GM21723 (cell line): Measurements from ENCODE around the gene MACROD2.

ENCODE experiments used
- ATAC-seq: cut with Tn5 transposase; IDR thresholded peaks from one replicate; pipeline ENCODE4 v1.9.1; 2021; ENCODE audit warnings: mild to moderate bottlenecking, moderate library complexity; ENCODE audit not compliant: unreplicated experiment

MACROD2 gene

DNA sequence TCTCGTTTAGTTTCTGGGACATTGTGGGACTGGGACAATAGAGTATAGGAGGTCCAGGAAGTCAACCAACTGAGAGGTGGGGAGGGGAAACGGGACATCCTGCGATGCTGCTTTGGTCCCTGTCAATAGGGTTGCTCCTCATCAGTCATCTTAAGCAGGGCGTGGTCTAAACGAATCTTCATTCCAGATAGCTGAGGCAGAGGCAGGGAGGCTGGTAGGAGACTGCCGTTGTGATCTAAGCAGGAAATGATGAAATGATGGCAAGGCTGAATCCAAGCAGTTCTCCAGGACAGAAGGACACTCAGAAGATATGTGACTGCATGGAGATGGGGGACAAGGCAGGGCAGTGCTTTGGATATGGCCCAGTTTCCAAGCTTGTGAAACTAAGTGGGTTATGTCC lies 1624.5 kb downstream of the MACROD2 start:
- ATAC-seq = no peak

DNA sequence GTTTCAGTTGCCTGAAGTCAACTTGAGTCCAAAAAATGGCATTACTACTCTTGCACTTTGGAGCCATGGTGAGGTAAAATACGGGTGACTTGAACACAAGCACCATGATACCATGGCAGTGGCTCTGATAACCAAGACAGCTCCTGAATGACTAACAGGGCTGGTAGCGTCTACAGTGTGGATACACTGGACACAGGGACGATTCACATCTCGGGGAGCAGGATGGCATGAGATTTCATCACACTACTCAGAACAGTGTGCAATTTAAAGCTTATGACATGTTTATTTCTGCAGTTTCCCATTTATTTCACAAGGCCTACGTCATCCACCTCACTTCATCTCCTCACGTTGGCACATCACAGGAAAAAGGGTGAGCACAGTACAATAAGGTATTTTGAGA lies 1627.1 kb downstream of the MACROD2 start:
- ATAC-seq = no peak

DNA sequence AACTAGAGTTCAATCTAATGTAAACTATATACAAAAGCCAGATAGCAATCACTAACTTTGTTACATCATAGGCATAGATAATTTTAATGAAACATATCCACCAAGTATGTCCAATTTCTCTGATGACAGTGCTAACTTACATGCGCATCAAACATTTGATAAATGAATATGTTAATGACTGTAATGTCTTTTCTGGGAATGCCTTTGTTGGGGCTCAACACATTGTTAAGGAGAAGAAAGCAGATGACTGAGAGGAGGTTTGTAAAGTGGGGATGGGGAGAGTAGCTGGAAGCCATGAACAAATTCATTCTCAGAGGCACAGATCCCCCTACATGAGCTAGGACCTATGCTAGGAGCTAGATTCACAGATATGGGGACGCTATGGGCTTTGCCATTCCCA lies 1627.9 kb downstream of the MACROD2 start:
- no peak for ATAC-seq

DNA sequence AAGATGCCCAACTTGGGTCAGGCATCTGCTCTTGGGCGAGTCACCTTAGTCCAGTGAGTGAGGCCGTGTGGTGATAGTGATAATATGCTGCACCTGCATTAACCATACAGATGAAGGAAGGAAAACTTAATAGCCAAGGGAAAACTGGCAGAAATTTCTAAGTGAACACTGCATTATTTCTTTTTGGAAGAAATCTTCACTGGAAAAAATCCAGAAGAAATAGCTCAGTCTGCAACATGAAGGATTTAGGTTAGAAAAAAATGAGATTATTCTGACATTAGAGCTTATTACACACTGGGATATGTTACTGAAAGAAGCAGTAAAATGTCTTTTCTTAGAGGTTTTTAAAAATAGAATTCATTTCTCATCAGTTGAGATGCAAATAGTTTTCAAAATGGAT lies 1630.7 kb downstream of the MACROD2 start:
- no peak for ATAC-seq

DNA sequence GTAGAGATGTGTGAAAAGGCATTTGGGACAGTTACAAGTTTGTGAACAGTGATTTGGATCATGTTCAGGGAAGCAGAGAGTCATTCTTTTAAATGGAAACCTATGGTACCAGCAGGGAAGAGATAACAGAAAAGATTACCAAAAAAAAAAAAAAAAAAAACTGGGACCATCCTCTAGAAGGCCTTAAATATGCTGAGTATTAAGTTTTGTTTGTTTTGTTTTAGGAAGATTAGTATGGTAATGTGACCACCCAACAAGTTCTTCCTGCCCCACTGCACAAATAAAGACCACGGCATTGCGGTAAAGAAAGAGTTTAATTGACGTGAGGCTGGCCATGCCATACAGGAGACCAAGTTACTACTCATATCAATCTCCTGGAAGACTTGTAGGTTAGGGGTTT lies 1631.8 kb downstream of the MACROD2 start:
- no peak for ATAC-seq

DNA sequence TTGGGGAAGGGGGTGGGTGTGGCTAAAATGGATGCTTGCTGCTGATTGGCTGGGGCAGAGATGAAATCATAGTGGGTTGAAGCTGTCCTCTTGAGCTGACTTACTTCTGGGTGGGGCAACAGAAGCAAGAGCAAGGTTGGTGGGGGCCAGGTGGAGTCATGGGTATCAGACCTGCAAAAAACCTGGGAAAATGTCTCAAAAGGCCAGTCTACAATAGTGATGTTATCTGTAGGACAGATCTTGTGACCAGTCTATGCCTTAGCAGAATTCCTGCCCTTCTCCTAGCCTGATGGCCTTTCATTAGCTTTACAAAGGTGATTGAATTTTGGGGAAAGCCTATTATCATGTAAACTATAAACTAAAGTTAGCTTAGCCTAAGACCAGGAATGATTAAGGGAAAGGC lies 1632.2 kb downstream of the MACROD2 start:
- ATAC-seq = no peak

DNA sequence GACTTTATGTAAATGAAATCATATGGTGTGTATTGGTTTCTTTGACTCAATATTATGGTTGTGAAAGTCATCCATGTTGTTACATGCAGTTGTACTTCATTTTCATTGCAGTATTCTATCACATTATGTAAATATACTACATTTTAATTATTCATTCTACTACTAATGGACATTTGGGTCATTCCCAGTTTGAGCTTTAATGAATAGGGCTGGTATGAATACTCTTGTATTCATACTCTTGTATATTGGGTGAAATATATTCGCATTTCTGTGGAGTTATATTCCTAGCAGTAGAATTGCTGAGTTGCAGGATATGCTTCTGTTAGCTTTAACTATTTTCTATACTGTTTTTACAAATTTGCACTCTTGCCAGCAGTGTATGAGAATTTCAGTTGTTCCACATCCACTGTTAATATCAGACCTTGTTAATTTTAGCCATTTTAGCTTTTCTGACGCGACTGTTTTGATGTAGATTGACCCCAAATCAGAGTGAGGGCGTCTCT lies 1633.6 kb downstream of the MACROD2 start:
- no peak for ATAC-seq

DNA sequence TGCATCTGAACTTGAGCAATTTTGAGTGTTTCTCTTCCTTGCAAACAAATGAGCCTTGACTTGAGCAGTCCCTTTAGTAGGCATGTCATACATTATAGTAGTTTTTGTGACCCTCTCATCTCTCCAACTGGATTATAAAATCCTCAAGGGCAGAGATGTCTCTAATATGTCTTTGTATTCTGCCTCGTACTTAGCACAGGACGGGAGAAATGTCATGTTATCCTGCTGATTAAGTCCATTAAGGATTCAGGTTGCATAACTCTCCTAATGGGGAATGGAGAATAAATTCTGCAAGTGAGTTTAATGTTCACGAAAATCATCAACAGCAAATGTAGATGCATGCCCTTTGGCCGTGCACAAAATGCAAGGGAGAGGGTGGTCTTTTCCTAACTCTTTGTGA lies 1635.0 kb downstream of the MACROD2 start:
- no peak for ATAC-seq

DNA sequence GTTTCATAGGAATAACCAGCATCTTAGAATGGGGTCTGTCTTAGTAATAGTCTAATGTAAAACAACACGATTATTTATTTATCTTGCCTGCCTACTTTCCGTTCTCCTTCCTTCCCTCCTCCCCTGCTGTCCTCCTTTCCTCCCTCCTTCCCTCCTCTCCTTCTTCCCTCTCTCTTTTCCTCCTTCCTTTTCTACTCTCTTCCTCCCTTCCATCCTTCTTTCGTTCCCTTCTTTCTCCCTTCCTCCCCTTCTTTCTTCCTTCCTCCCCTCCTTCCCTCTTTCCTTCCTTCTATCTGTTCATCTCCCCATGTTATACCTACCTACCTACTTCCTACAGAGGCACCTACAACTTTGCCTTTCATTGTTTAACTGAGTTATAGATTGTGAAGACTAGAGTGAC lies 1637.4 kb downstream of the MACROD2 start:
- ATAC-seq = no peak

DNA sequence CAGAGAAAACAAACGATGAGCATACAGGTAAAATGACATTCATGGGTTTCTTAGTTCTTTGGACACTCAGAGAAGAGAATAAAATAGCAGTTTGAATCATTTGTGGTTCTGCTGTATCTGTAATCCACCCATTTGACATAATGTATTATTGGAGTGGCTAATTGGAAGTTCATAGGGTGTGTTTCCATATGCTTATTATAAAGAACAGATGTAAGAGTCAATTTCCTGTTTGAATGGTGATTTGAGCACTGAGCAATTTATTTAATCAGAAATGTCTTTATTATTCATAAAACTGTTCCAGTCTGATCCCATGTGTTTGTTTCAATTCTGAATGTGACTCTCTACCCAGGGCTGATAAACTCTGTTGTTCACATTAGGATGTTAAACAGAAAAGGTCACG lies 1638.8 kb downstream of the MACROD2 start:
- ATAC-seq = no peak

DNA sequence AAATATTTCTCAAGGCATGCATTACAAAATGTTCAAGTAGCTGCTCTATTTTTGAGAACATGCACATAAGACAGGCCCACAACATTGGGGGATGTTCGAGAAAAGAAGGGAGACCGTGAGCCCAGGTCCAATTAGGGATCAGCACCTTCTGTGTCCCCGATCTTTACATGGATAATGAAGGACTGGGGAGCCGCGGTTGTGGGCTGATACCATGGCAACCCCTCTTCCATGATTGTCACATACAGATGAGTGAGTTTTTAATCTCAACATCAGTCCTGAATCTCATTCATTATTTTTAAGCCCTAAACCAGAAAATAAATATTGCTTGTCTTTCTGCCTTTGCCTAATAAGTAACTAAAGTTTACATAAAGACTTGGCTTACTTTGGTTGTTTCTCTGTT lies 1642.2 kb downstream of the MACROD2 start:
- no peak for ATAC-seq

DNA sequence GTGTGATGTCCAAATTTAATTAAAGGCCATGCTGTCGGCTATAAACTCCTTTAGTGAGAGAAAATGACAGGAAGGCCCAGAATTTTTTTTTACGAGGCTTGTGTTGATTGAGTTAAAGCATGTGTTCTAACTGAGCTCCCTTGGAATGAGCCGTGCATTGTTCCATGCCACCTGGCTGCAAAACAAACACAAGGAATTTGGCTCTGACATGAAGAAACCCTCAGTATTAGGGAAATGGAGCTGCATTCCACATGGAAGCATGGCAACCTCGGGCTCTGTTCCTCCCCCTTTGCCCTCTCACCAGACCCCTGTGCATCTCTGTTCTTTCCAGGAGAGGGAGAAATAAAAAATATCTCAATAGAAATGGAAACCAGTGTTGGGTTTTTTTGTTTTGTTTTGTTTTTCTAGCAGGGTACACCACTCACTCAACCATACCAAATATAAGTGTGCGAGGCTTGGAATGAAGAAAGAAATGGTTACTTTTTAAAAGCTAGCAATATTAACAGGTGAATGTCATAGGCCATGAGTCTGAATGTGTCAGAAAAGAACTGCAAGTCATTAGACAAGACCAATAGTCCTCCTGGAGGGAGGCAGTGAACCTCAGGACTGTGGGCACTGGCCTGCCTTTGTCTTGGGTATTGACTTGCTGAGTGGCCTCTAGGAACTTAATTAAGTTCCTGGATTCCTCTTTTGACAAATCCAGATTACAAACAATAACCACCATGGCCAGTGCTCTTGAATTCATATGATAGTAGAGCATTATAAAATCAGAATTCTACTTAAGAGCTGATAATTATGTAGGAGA lies 1642.8 kb downstream of the MACROD2 start:
- ATAC-seq = no peak

DNA sequence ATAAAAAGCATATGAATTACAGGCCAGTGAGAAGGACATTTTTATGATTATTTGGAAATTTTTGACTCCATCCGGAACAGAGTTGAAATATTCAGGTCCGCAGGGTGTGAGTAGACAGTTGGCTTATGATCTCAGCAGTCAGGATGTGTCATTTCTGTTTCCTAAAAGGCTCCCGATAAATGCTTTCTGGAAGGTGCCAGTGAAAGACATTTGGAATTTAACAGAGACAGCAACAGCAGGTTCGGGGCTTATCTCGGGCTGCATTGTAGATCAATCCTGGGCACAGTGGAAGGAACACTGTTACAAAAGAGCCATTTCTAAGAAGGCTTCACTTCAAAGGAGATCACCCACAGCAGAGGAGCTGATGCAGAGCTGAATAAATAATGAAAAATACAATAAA lies 1643.5 kb downstream of the MACROD2 start:
- no peak for ATAC-seq

DNA sequence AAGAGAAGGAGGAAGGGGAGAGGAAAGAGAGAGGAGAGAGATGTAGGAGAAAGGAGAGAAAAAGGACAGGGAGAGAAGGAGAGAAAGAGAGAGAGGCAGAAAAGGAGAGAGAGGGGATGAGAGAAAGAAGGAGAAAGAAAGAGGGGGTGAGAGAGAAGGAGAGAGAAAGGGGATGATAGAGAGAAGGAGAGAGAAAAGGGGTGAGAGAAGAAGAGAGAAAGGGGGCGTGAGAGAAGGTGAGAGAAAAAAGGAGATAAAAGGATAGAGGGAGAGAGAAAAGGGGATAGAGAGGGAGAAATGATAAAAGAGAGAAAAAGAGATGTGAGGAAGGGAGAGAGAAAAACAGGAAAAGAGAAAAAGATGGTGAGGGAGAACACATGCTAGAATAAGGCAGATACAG lies 1644.5 kb downstream of the MACROD2 start:
- no peak for ATAC-seq

DNA sequence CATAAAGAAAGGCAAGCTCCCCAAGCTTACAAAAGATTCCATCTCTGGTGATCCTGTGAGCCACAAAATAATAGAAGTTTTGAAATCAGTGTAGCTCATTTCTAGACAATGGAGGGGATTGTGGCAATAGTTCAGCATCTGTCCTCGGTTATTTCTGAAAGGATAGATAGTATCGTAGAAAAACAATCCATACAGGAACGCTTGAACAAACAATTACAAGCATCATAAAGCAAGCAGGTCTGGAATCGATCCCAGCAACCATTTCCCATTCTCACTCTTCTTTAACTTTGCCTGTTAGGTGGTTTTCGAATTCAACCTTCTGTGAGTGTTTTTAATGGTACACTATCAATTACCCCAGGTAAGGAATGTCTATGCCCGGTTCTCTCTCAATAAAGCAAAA lies 1646.8 kb downstream of the MACROD2 start:
- no peak for ATAC-seq

DNA sequence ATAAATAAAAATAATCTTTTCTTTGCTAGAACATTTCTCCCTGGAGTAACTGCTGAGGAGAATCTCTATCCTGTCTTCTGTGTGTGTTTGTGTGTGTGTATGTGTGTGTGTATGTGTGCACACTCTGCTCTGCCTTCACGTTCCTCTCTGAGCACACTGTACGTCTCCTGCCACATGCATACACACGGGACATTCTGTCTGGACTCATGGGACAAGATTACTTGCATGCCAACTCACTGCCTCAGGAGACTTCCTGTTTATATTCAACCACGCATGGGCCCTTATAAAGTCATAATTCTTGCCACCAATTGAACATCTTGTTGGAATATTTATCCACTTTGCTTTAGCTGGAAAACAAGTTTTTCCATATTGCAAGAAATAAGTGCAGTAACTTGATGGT lies 1647.4 kb downstream of the MACROD2 start:
- no peak for ATAC-seq

DNA sequence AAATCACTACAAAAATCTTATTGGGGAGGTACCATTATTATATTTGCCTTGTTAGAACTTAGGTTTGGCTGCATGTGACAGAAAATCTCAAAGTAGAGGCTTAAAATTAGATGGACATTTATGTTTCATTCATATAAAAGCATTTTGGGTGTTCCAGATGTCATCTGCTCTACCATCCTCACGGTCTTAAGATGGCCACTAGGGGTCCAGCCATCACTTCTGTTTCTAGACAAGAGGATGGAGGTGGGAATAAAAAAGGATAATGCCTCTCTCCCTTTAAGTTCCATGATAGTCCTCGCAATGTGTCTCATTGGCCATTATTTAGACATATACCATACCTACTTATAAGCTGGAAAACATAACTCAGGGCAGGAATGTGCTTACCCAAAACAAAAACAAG lies 1648.4 kb downstream of the MACROD2 start:
- no peak for ATAC-seq

DNA sequence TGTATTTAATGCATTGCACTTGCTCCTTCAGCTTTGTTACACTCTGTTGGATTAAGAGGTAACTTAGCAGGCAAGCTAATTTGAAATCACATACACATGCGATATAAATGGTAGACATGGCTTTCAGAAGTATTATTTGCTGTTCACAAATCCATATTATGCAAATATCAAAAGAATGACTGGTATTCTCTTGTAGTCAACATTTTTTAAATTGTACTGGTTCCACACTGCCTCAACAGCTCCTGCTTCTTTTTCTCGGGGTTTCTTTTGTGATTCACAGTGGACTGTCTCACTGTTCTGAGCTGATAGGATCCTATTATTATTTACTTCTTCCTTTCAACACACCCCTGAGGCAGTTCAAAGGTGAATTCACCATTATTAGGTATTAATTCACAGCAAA lies 1650.5 kb downstream of the MACROD2 start:
- ATAC-seq = no peak

DNA sequence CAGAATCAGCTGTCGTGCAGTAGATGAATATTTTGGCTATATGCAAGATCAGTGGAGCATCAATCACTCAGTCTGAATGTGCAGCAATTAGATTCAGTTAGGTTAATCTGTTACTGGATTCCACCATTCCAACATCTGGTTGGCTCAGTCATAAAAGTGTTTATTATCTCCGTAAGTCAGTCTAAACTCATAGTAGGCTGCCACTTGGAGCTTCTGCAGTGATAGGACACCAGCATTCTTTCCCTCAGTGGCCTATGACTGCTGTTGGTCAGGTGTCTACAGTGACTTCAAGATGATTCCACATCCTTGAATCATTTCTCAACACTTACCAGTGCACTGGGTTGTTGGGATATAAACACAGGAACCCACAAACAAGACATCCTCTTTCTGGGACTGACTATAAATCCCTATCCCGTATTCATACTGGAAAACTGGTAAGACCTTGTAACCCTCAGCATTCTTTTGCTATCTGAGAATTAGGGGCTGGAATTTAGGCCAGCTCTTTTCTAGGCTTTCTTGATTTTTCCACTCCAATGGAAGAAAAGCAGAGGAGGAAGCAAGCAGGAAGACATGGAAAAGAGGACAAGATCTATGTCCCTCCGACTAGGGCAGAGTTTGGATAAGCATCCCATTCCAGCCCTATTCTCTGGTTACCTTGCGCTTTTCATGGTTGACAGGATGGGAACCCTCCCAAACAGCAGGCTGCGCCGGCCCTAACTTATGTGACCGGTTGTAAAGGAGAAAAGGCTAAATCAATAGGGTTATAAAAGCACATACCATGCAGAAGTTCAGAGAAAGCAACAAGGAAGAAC lies 1658.3 kb downstream of the MACROD2 start:
- no peak for ATAC-seq

DNA sequence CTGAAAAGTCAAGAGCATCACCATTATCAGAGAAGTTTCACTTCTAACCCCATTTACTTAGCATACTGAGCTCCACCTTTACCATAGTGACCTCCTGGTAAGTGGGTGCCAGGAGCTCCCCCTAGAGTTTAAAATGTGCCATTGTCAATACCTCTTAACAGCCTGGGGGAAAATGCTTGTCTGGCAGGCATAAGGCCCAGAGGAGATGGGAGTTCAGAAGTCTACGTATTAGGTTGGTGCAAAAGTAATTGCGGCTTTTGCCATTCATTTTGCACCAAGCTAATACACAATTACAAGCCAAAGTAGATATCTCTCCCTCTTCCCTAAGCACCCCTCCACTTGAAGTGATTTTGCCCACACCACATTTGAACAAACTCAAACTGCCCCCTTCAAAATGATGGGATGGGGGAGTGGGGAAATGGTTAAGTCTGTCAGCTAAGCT lies 1658.9 kb downstream of the MACROD2 start:
- peak; percentile 100 for ATAC-seq

DNA sequence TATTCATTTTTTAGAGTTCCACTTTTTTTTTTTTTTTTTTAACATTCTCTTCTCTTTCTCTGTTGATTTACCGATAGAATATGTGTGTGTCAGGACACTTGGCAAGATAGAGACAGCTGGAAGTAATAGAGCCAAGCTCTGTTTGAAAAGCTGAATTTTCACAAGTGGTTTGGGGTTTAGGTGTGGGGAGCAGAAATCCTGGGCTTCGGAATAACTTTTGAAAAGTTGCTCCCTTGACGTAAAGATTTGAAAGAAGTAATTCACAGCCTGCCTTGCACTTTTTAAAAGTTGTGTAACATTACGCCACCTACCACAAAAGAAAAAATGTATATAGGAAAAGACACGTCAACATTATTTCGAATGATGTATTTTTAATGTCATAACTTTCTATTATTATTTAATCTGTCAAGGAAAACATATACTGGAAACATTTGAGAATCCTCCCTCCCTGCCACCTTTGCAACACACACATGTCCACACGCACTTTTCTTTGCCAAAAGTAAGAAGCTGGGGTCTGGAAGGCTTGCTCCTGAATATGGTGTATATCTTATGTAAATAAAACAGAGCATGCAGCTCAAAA lies 1660.1 kb downstream of the MACROD2 start:
- ATAC-seq = no peak

DNA sequence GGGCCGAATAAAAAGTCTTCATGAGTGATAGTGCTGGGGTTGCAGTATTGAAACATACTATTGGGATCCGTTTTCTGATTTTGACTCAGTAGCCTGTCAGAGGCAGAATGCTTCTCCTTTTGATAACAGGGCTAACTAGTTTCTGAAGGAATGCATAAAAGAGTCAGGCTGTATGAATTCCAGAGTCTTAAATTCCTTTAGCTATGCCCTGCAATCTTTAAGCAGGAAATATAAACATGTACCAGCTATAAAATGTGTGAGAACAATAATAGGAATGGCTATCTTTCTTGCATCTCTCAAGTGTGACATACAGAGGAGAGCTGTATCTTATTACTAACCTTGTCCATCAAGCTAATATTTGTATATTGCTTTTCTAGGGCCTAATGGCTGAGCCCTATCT lies 1660.8 kb downstream of the MACROD2 start:
- no peak for ATAC-seq
